GM12892 (cell line): Measurements from ENCODE around the gene WDR18.

Experiments used
- POLR2A ChIP-seq: IDR thresholded peaks from 2 replicates; pipeline ENCODE4 v1.6.1; 2011; ENCODE audit warnings: low read depth, low read length, control low read depth
- POLR2AphosphoS5 ChIP-seq: IDR thresholded peaks from 2 replicates; pipeline ENCODE4 v1.6.1; 2011; ENCODE audit warnings: low read depth, low read length, control low read depth
- TAF1 ChIP-seq: IDR thresholded peaks from 2 replicates; pipeline ENCODE4 v1.6.1; 2011; ENCODE audit warnings: low read depth, mild to moderate bottlenecking, control low read depth, low read length, borderline replicate concordance

DNA sequence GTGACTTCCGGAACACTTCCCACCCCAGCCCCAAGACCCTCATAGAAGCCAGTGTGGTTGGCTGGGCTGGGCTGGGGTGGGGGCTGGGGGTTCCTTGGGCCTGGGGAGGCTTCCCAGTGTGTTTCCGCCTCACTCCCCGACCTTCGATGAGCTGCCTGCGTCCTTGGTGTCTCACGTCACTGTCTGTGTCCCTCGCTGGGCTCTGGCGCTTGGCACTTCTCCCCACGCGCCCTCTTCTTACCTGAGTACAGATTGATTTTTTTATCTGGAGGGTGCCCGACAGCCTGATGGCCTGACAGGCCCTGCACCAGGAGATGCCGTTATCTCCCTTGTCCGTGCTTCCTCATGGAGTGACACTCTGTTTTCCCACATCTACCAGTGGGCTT lies 8.5 kb downstream of the WDR18 start:
- TF ChIP-seq POLR2A = no peak
- TF ChIP-seq POLR2AphosphoS5 = no peak
- no peak for TF ChIP-seq TAF1
